HEK293 (cell line): ENCODE results near the gene CENPM.

ENCODE experiments used
- GFI1B ChIP-seq: fragments of 450-650 bp; formaldehyde crosslinking; IDR thresholded peaks from 2 replicates; pipeline ENCODE4 v1.5.1; 2016; ENCODE audit warnings: missing biosample characterization, missing genetic modification characterization
- HIC1 ChIP-seq: fragments of 450-650 bp; formaldehyde crosslinking; IDR thresholded peaks from 2 replicates; pipeline ENCODE4 v1.5.1; 2016; ENCODE audit warnings: missing biosample characterization, missing genetic modification characterization
- HOXA7 ChIP-seq: sonication (generic); formaldehyde crosslinking; IDR thresholded peaks from 2 replicates; pipeline ENCODE4 v1.8.1; 2022; ENCODE audit warnings: missing genetic modification reagents, borderline replicate concordance
- HOXC10 ChIP-seq: sonication (generic); formaldehyde crosslinking; IDR thresholded peaks from 2 replicates; pipeline ENCODE4 v1.8.1; 2023; ENCODE audit warnings: mild to moderate bottlenecking, missing genetic modification reagents
- OSR2 ChIP-seq: fragments of 450-650 bp; formaldehyde crosslinking; IDR thresholded peaks from 2 replicates; pipeline ENCODE4 v1.5.1; 2016; ENCODE audit warnings: missing biosample characterization, missing genetic modification characterization
- PRDM10 ChIP-seq: fragments of 450-650 bp; formaldehyde crosslinking; IDR thresholded peaks from 2 replicates; pipeline ENCODE4 v1.5.1; 2016; ENCODE audit warnings: missing biosample characterization, missing genetic modification characterization
- REST ChIP-seq: fragments of 450-650 bp; formaldehyde crosslinking; IDR thresholded peaks from 2 replicates; pipeline ENCODE4 v1.5.1; 2016; ENCODE audit warnings: missing biosample characterization, missing genetic modification characterization
- SCRT1 ChIP-seq: fragments of 450-650 bp; formaldehyde crosslinking; IDR thresholded peaks from 2 replicates; pipeline ENCODE4 v1.5.1; 2016; ENCODE audit warnings: missing biosample characterization, missing genetic modification characterization, borderline replicate concordance
- YY1 ChIP-seq: fragments of 450-650 bp; formaldehyde crosslinking; IDR thresholded peaks from 2 replicates; pipeline ENCODE4 v1.5.1; 2018; ENCODE audit warnings: missing biosample characterization, missing genetic modification characterization
- ZNF155 ChIP-seq: fragments of 450-650 bp; formaldehyde crosslinking; IDR thresholded peaks from 2 replicates; pipeline ENCODE4 v1.5.1; 2016; ENCODE audit warnings: missing biosample characterization, missing genetic modification characterization
- ZNF221 ChIP-seq: fragments of 450-650 bp; formaldehyde crosslinking; IDR thresholded peaks from 2 replicates; pipeline ENCODE4 v1.5.1; 2017; ENCODE audit warnings: missing biosample characterization, missing genetic modification characterization, borderline replicate concordance
- ZNF248 ChIP-seq: fragments of 450-650 bp; formaldehyde crosslinking; IDR thresholded peaks from 2 replicates; pipeline ENCODE4 v1.5.1; 2017; ENCODE audit warnings: missing biosample characterization, missing genetic modification characterization
- ZNF280D ChIP-seq: fragments of 450-650 bp; formaldehyde crosslinking; IDR thresholded peaks from 2 replicates; pipeline ENCODE4 v1.5.1; 2016; ENCODE audit warnings: missing biosample characterization, missing genetic modification characterization
- ZNF292 ChIP-seq: fragments of 450-650 bp; formaldehyde crosslinking; IDR thresholded peaks from 2 replicates; pipeline ENCODE4 v1.5.1; 2016; ENCODE audit warnings: low read depth, missing biosample characterization, missing genetic modification characterization, borderline replicate concordance
- ZNF398 ChIP-seq: fragments of 450-650 bp; formaldehyde crosslinking; IDR thresholded peaks from 2 replicates; pipeline ENCODE4 v1.5.1; 2017; ENCODE audit warnings: missing biosample characterization, missing genetic modification characterization
- ZNF488 ChIP-seq: fragments of 450-650 bp; formaldehyde crosslinking; IDR thresholded peaks from 2 replicates; pipeline ENCODE4 v1.5.1; 2016; ENCODE audit warnings: missing biosample characterization, missing genetic modification characterization
- ZNF521 ChIP-seq: fragments of 450-650 bp; formaldehyde crosslinking; IDR thresholded peaks from 2 replicates; pipeline ENCODE4 v1.5.1; 2017; ENCODE audit warnings: missing biosample characterization, mild to moderate bottlenecking, missing genetic modification characterization
- ZNF549 ChIP-seq: fragments of 450-650 bp; IDR thresholded peaks from 2 replicates; pipeline ENCODE4 v1.5.1; 2018; ENCODE audit warnings: missing biosample characterization, missing genetic modification characterization, mild to moderate bottlenecking, inconsistent platforms, moderate library complexity
- ZNF670 ChIP-seq: fragments of 450-650 bp; formaldehyde crosslinking; IDR thresholded peaks from 2 replicates; pipeline ENCODE4 v1.5.1; 2016; ENCODE audit warnings: missing biosample characterization, missing genetic modification characterization, low read depth
- ZNF837 ChIP-seq: fragments of 450-650 bp; formaldehyde crosslinking; IDR thresholded peaks from 2 replicates; pipeline ENCODE4 v1.5.1; 2016; ENCODE audit warnings: missing biosample characterization, missing genetic modification characterization
- ZSCAN23 ChIP-seq: fragments of 450-650 bp; formaldehyde crosslinking; IDR thresholded peaks from 2 replicates; pipeline ENCODE4 v1.5.1; 2016; ENCODE audit warnings: missing biosample characterization, missing genetic modification characterization
- TF ChIP-seq, protein P1 (sequence below): fragments of 450-650 bp; IDR thresholded peaks from 2 replicates; pipeline ENCODE4 v1.5.1; 2018; ENCODE audit warnings: missing biosample characterization, missing genetic modification characterization

Gene CENPM

GRCh38 chr22:41976070-41976901 is 29.3 kb upstream of the CENPM start (continued):
- TF ChIP-seq ZNF292 (tag by site-specific recombination), result no peak
- no peak for TF ChIP-seq GFI1B (tag by site-specific recombination)
- no peak for TF ChIP-seq YY1 (tag by site-specific recombination)
- TF ChIP-seq ZNF248 (tag by site-specific recombination), result no peak
- TF ChIP-seq ZNF221 (tag by site-specific recombination), result no peak
- TF ChIP-seq, protein P1, sequence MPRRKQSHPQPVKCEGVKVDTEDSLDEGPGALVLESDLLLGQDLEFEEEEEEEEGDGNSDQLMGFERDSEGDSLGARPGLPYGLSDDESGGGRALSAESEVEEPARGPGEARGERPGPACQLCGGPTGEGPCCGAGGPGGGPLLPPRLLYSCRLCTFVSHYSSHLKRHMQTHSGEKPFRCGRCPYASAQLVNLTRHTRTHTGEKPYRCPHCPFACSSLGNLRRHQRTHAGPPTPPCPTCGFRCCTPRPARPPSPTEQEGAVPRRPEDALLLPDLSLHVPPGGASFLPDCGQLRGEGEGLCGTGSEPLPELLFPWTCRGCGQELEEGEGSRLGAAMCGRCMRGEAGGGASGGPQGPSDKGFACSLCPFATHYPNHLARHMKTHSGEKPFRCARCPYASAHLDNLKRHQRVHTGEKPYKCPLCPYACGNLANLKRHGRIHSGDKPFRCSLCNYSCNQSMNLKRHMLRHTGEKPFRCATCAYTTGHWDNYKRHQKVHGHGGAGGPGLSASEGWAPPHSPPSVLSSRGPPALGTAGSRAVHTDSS (tag by site-specific recombination), result no peak
- TF ChIP-seq ZNF398, result peak; percentile 60
- TF ChIP-seq ZNF670 (tag by site-specific recombination), result no peak
- TF ChIP-seq ZNF280D (tag by site-specific recombination), result no peak
- peak; percentile 72 for TF ChIP-seq PRDM10 (tag by site-specific recombination)
- TF ChIP-seq ZNF155 (tag by site-specific recombination), result no peak
- TF ChIP-seq HOXC10 (CRISPR knock-in tag), result no peak
- no peak for TF ChIP-seq SCRT1
- no peak for TF ChIP-seq ZNF837
- no peak for TF ChIP-seq ZSCAN23 (tag by site-specific recombination)
- no peak for TF ChIP-seq ZNF488 (tag by site-specific recombination)
- TF ChIP-seq REST (tag by site-specific recombination), result no peak
- no peak for TF ChIP-seq HOXA7 (CRISPR knock-in tag)
- no peak for TF ChIP-seq ZNF549 (tag by site-specific recombination)
- 0 out of 2 replicates have a peak, but pooled peaks have one; percentile 33 for TF ChIP-seq HIC1 (tag by site-specific recombination)
- TF ChIP-seq OSR2 (tag by site-specific recombination), result no peak
- no peak for TF ChIP-seq ZNF521 (tag by site-specific recombination)
